GM23248 (cell line): ENCODE measurements around the gene UPF2. TPM values are rescaled to one million over a fixed set of nuclear protein-coding genes. Genes with fewer than 3 reads are reported as not detected.
A peak's percentile ranks its signal among the peaks of the same experiment; 100 is the strongest.

ENCODE experiments used
- DNase-seq: peaks from one replicate; pipeline ENCODE4 v3.0.0-alpha.2; 2015
- H2AFZ ChIP-seq: fragments of 200-600 bp; sonication (generic); 2 replicates; pipeline ENCODE4 v1.6.1; 2016; ENCODE audit warnings: antibody characterized with exemption
- H3F3A ChIP-seq: fragments of 200-600 bp; sonication (generic); 2 replicates; pipeline ENCODE4 v1.6.1; 2016; ENCODE audit warnings: mild to moderate bottlenecking, antibody characterized with exemption, mixed run types; ENCODE audit not compliant: insufficient read depth
- H3K27ac ChIP-seq: fragments of 200-600 bp; sonication (generic); 2 replicates; pipeline ENCODE4 v1.5.1; 2016; ENCODE audit warnings: mild to moderate bottlenecking
- H3K27me3 ChIP-seq: fragments of 200-600 bp; sonication (generic); replicated peaks from 2 replicates; pipeline ENCODE4 v1.6.1; 2016; ENCODE audit warnings: mild to moderate bottlenecking; ENCODE audit not compliant: insufficient read depth
- H3K36me3 ChIP-seq: fragments of 200-600 bp; sonication (generic); 2 replicates; pipeline ENCODE4 v1.6.1; 2016; ENCODE audit warnings: low read depth, mild to moderate bottlenecking
- H3K4me1 ChIP-seq: fragments of 200-600 bp; sonication (generic); 2 replicates; pipeline ENCODE4 v1.6.1; 2016; ENCODE audit warnings: mild to moderate bottlenecking; ENCODE audit not compliant: insufficient read depth
- H3K4me2 ChIP-seq: fragments of 200-600 bp; sonication (generic); one replicate; pipeline ENCODE4 v1.6.1; 2016; ENCODE audit warnings: mild to moderate bottlenecking; ENCODE audit not compliant: unreplicated experiment
- H3K4me3 ChIP-seq: fragments of 200-600 bp; sonication (generic); 2 replicates; pipeline ENCODE4 v1.5.1; 2016; ENCODE audit warnings: mild to moderate bottlenecking
- H3K79me2 ChIP-seq: fragments of 200-600 bp; sonication (generic); 2 replicates; pipeline ENCODE4 v1.6.1; 2016; ENCODE audit warnings: mild to moderate bottlenecking; ENCODE audit not compliant: insufficient read depth
- H3K9ac ChIP-seq: fragments of 200-600 bp; sonication (generic); 2 replicates; pipeline ENCODE4 v1.6.1; 2016; ENCODE audit warnings: mild to moderate bottlenecking
- H3K9me2 ChIP-seq: fragments of 200-600 bp; sonication (generic); 2 replicates; pipeline ENCODE4 v1.6.1; 2016; ENCODE audit warnings: mixed run types, mild to moderate bottlenecking, moderate library complexity; ENCODE audit not compliant: insufficient read depth
- H3K9me3 ChIP-seq: fragments of 200-600 bp; sonication (generic); one replicate; pipeline ENCODE4 v1.6.1; 2017; ENCODE audit warnings: low read depth
- H4K20me1 ChIP-seq: fragments of 200-600 bp; sonication (generic); 2 replicates; pipeline ENCODE4 v1.6.0; 2016; ENCODE audit not compliant: insufficient read depth
- EZH2 ChIP-seq: fragments of 200-600 bp; sonication (generic); IDR thresholded peaks from 2 replicates; pipeline ENCODE4 v1.6.1; 2018; ENCODE audit warnings: antibody characterized with exemption, mild to moderate bottlenecking; ENCODE audit not compliant: insufficient read depth, poor library complexity, severe bottlenecking
- EZH2phosphoT487 ChIP-seq: fragments of 200-600 bp; sonication (generic); IDR thresholded peaks from 2 replicates; pipeline ENCODE4 v1.6.1; 2018; ENCODE audit warnings: antibody characterized with exemption, moderate library complexity, mild to moderate bottlenecking, low read depth; ENCODE audit not compliant: insufficient read depth
- WGBS, 2 experiments: methylation state at CpG; one replicate each; pipeline ENCODE4 v1.1.6; 2015 to 2017; ENCODE audit warnings: low lambda C conversion rate in 2 of 2, low coverage in 1 of 2; ENCODE audit errors: missing lambda C conversion rate in 2 of 2; 5-methylcytosine and 5-hydroxymethylcytosine counted together
- in situ Hi-C: fragments of 300-500 bp; cut with MboI; formaldehyde crosslinking; loops from 2 replicates; pipeline ENCODE4 v1.15.0; 2020
- polyA plus RNA-seq: library from polyadenylated mRNA; unstranded; fragments of >200 nt; fragmentation: Nextera tagmentation; extraction: Ambion mirVana; gene quantifications from 2 replicates; pipeline ENCODE4 v1.2.1, GENCODE V29; 2016
- total RNA-seq: library from RNA; depleted of rRNA; stranded (reverse); fragments of >200 nt; shearing (Covaris generic); gene quantifications from 2 replicates; pipeline ENCODE4 v1.2.3, GENCODE V29; 2014

Gene UPF2
- total and polyA plus RNA-seq, 2 experiments from 2014 or later: 12.7 to 14.1 TPM

DNA sequence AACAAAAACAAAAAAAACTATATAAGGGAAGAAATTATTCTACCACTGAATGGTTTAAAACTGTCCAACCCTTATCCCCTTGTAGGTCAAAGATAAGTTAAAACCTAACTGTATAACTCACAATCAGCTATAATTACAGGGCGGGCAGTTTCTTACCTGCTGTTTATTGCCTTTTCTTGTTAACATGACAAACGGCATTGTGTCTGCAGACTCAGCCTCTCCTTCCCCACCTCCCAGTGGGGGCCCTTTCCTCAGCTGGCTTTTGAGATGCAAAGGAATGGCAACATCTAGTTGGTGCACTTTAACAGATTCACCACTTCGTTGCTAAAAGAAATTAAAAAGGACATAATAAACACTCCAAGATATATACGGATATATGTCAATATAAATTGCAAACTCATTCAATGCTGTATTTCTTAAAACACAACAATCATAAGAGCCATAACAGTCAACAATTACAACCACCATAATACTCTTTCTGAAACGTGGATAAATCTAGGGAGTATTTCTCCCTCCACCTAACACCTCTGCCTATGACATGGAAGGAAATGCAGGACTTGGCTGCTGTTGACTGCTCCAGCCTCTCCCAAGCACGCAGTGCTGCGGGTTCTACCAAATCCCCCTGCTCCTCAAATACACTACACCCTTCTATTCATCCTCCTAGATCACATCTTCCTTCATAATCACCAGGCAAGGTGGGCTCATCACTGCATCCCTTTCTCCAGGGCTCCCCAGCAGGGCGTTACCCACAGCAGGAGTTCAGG, 106.0 kb downstream of the UPF2 start:
- no peak for DNase-seq
- WGBS, 2 experiments: 76 to 81% methylated on average over 8 of the region's 8 CpGs
- Histone ChIP-seq H3K79me2 (no peaks in the 10 kb centered on the region), H3K36me3 (peaks cover 20% of the 10 kb centered on the region), H3K27ac (no peak overlapping the region), H3F3A (no peaks in the 10 kb centered on the region), H3K4me2 (no peak overlapping the region), H3K9me3 (no peaks in the 10 kb centered on the region), H3K9me2 (no peaks in the 10 kb centered on the region), H4K20me1 (no peaks in the 10 kb centered on the region), H3K27me3 (no peaks in the 10 kb centered on the region), H3K4me1 (no peaks in the 10 kb centered on the region), H2AFZ (no peak overlapping the region), H3K4me3 (no peak overlapping the region), H3K9ac (no peak overlapping the region)
- in situ Hi-C loops: no loop called here
- TF ChIP-seq EZH2phosphoT487 (no peak), EZH2 (no peak)

DNA sequence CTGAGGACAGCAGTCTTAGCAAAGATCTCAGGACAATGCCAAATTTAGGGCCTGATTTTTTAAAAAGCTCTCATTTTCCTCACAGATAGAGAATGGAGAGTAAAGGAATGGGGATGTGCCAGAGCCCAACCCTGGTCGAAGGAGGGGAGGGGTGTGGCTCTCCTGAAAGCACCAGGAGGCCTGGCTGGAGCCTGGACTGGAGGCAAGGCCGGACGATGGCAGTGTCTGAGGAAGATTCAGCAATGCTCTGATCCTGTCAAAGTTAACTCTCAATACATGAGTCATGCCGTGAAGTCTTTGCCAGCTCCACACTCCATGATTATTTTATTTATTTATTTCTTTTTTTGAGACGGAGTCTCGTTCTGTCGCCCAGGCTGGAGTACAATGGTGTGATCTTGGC, 108.3 kb downstream of the UPF2 start:
- Histone ChIP-seq H3K27ac (no peak overlapping the region), H3K4me3 (no peak overlapping the region), H2AFZ (no peak overlapping the region), H3K36me3 (peaks cover 29% of the 10 kb centered on the region), H3K4me2 (no peak overlapping the region), H3F3A (no peaks in the 10 kb centered on the region), H3K4me1 (no peaks in the 10 kb centered on the region), H3K9ac (no peak overlapping the region), H3K79me2 (no peaks in the 10 kb centered on the region), H3K9me3 (no peaks in the 10 kb centered on the region), H3K9me2 (no peaks in the 10 kb centered on the region), H3K27me3 (no peaks in the 10 kb centered on the region), H4K20me1 (no peaks in the 10 kb centered on the region)
- 61 to 63% methylated on average over 7 of the region's 7 CpGs for WGBS, 2 experiments
- in situ Hi-C loops: no loop called here
- peak; percentile 34 for DNase-seq
- TF ChIP-seq EZH2 (no peak), EZH2phosphoT487 (no peak)

DNA sequence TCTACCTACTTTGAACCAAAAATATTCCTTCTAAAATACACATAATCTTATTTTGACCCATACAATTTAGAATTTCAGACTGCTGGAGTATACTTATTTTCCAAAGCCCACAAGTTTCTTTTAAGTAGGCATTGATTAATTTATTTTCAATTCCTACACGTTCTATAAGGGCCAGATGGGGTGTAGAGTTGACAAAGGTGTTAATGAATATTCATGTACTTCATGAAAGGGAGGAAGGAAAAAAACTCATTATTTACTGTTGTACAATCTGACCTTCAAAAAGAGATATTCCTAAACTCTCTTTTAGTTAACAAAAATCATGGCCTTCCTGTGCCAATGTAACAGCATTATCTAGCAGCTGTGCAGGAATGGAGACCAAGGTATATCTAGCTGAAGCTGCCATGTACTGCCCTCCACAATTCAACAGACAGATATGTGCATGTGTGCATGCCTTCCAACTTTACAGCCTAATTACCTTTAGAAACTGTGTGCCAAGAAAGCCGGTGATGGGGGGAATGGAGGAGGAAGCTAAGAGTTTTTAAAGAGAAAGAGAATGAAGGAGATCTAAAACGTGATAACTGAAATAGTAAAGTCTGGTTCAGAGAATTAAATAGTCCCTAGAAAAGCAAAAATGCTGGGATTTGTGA, 108.9 kb downstream of the UPF2 start:
- in situ Hi-C loops: no loop called here
- no peak overlapping the region for H3K4me2 ChIP-seq
- peaks cover 31% of the 10 kb centered on the region for H3K36me3 ChIP-seq

DNA sequence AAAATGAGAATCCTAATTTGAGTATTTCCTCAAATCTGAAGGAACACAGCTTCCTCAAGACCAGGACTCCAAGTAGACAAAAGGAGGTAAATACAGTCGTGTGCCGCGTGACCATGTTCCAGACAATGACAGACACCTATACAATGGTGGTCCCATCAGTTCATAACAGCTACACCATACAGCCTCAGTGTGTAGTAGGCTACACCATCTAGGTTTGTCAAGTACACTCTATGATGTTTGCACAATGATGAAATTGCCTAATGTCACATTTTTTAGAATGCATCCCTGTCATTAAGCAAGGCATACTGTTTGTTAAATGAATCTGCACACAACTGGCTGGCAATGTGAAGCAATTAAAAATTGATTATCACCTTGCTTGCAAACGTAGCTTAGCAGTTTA, 111.6 kb downstream of the UPF2 start:
- no peaks in the 10 kb centered on the region for H3K9me2 ChIP-seq
- H3K9me3 ChIP-seq: no peaks in the 10 kb centered on the region
- no peak for DNase-seq
- H4K20me1 ChIP-seq: no peaks in the 10 kb centered on the region
- in situ Hi-C loops: no loop called here
- WGBS, 2 experiments: 84 to 94% methylated on average over 4 of the region's 4 CpGs
- H3K79me2 ChIP-seq: no peaks in the 10 kb centered on the region
- TF ChIP-seq EZH2: no peak
- no peak for TF ChIP-seq EZH2phosphoT487
- H3K4me3 ChIP-seq: no peak overlapping the region
- H3K27me3 ChIP-seq: no peaks in the 10 kb centered on the region
- no peaks in the 10 kb centered on the region for H3K4me1 ChIP-seq
- H3K4me2 ChIP-seq: no peak overlapping the region
- peaks cover 43% of the 10 kb centered on the region for H3K36me3 ChIP-seq
- H3K9ac ChIP-seq: no peak overlapping the region
- no peak overlapping the region for H2AFZ ChIP-seq
- no peak overlapping the region for H3K27ac ChIP-seq
- H3F3A ChIP-seq: no peaks in the 10 kb centered on the region

More for the DNA sequence above, 108.9 kb downstream of the UPF2 start:
- WGBS, 2 experiments: 71 to 78% methylated on average over 3 of the region's 3 CpGs
- no peaks in the 10 kb centered on the region for H3K4me1 ChIP-seq
- H3K9me2 ChIP-seq: no peaks in the 10 kb centered on the region
- no peak overlapping the region for H3K4me3 ChIP-seq
- no peaks in the 10 kb centered on the region for H3K27me3 ChIP-seq
- no peaks in the 10 kb centered on the region for H3K9me3 ChIP-seq
- H3K9ac ChIP-seq: no peak overlapping the region
- no peaks in the 10 kb centered on the region for H3K79me2 ChIP-seq
- no peak overlapping the region for H2AFZ ChIP-seq
- TF ChIP-seq EZH2phosphoT487 (no peak), EZH2 (no peak)
- DNase-seq: no peak
- H3K27ac ChIP-seq: no peak overlapping the region
- H3F3A ChIP-seq: no peaks in the 10 kb centered on the region
- no peaks in the 10 kb centered on the region for H4K20me1 ChIP-seq
